Thyroid gland (tissue), 4 donors: Measurements from ENCODE around the gene ALOXE3.

Source experiments
- CTCF ChIP-seq, 6 experiments: fragments of 200-600 bp in 3 of 6; fragments of 450-650 bp in 3 of 6; sonication (generic) in 3 of 6; IDR thresholded peaks; one replicate each; pipeline ENCODE4 v1.5.1; 2016 to 2019; ENCODE audit warnings: antibody characterized with exemption in 6 of 6, mild to moderate bottlenecking in 2 of 6, inconsistent platforms in 1 of 6, moderate library complexity in 1 of 6
- POLR2A ChIP-seq, 2 donors: fragments of 450-650 bp; IDR thresholded peaks; one replicate each; pipeline ENCODE4 v1.6.1; 2017; ENCODE audit warnings: antibody characterized with exemption in 2 of 2, mild to moderate bottlenecking in 2 of 2, moderate library complexity in 1 of 2

GRCh38 chr17:8152112-8152775 lies 33.9 kb upstream of the ALOXE3 start, which contains the start of gene PER1:
- TF ChIP-seq CTCF (IDR thresholded peaks at IDR 0.05) (no peak), POLR2A (IDR thresholded peaks at IDR 0.05) (peak; percentile 85 to 97)
